NCI-H2227 treated with DMSO at 0.1 percent for 48 hours (cell line): ENCODE measurements around the gene OR2D2.
"Not testable (repeated sequence)": the region's sequence is repeated elsewhere in the genome, so short reads cannot be mapped to it uniquely, and the experiment has no call there.

ENCODE experiments used
- DNase-seq: peaks from one replicate; lab custom pipeline; 2025; lab: John Stamatoyannopoulos, UW

OR2D2 gene

GRCh38 chr11:6892400-6892799, at the start of gene OR2D2:
TSS of gene OR2D2 (minus strand) at chr11:6892500. CDS start at chr11:6892500, 0 bp downstream.
- DNase-seq, result no peak

- no peak for DNase-seq
Measured at GRCh38 chr11:6941970-6942369, 49.7 kb upstream of the OR2D2 start.

GRCh38 chr11:6932145-6932544, 39.8 kb upstream of the OR2D2 start:
- no peak for DNase-seq

GRCh38 chr11:6931146-6931713, 38.9 kb upstream of the OR2D2 start:
- DNase-seq, result no peak

- no peak for DNase-seq
Measured at GRCh38 chr11:6928916-6929315, 36.6 kb upstream of the OR2D2 start.

GRCh38 chr11:6927030-6927617, 34.8 kb upstream of the OR2D2 start:
- DNase-seq, result no peak

DNA sequence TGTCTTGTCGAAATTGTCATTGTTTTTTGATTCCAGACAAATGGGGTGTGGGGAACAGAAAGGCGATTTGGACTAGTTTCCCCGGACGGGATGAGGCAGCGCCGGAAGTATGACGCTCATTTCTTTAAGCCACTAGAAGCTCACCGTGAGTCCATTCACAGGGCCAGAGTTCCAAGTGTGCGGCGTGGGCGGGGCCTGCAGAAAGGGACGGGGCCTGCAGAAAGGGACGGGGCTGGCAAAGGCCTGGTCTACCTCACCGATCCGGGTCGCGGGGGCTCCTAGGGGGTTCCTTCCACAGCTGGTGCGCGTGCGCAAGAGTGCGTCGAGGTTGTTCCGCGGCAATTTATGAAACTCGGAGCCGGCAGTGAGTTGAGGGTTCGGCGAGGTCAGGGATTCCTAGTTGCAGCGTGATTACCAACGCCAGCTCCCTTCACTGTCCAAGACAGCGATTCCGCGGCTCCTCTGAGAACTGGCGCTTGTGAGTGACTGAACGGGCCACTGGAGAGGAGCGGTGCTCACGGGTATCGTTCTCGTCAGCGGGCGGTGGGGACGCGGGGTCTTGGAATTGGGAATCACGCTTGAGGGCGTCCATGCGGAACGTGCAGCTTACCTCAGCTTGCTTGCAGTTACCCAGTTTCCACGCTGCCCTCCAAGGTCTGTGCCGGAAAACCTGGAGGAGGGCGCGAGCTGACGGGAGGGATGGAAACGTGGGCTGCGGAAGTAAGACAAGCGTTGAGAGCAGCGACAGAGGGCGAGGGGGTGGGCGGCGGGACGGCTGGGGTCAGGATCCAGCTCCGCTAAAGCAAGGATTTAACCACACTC, 34.1 kb upstream of the OR2D2 start, which contains the start of gene ZNF215:
Gene ZNF215, plus strand, starts transcription at position 219 of the 822 bp plus-strand sequence. CDS start 5,847 bp downstream, outside the sequence.
- no peak for DNase-seq

GRCh38 chr11:6925636-6926207, 33.4 kb upstream of the OR2D2 start:
- no peak for DNase-seq

DNA sequence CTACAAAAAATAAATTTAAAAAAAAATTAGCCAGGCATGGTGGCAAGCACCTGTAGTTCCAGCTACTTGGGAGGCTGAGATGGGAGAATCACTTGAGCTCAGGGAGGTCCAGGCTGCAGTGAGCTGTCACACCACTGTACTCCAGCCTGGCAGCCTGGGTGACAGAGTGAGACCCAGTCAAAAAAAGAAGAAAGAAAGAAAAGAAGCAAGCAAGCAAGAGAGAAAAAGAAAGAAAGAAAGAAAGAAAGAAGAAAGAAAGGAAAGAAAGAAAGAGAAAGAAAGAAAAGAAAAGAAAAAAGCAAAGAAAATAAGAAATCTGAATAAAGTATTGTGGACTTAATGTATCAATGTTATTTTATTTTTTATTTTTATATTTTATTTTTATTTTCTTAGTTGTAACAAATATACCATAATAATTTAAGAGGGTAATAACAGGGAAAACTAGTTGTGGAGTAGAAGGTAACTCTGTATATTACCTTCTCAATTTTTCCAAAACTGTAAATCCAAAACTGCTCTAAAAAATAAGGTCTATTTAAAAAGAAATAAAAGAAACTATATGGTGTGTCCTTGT, 32.8 kb upstream of the OR2D2 start:
- DNase-seq, result no peak

DNA sequence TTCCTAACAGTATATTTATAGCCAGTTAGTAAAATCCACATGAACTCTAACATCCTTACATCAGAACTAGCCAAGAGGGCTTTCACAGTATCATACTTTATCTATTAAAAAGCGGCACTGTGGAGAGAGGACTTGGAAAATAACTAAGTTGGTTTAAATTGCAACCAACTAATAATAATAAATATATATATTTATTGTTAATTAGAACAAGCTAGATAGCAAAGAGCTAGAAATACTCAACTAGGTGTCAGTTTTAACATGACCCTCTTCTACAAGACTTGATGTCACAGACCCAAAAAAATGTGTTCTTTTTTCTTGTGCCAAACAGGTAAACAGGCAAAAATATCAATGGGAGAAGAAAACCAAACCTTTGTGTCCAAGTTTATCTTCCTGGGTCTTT, 28.4 kb upstream of the OR2D2 start, which contains the start of gene OR2D3:
Gene OR2D3, plus strand, starts transcription at position 301 of the 400 bp plus-strand sequence. Its CDS starts 0 bp downstream, at position 301.
- DNase-seq, result no peak

DNA sequence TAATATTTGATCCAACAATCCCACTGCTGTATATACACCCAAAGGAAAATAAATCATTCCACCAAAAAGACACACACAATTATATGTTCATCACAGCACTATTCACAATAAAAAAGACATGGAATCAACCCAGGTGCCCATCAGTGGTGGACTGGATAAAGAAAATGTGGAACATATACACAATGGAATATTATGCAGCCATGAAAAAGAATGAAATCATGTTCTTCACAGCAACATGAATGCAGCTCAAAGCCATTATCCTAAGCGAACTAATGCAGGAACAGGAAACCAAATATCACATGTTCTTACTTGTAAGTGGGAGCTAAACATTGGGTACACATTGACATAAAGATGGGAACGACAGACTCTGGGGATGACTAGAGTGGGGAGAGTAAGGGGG, 27.4 kb upstream of the OR2D2 start:
- no peak for DNase-seq

GRCh38 chr11:6911948-6912347, 19.6 kb upstream of the OR2D2 start:
- DNase-seq, result no peak

- DNase-seq, result no peak
Measured at GRCh38 chr11:6911378-6911777, 19.1 kb upstream of the OR2D2 start.

DNA sequence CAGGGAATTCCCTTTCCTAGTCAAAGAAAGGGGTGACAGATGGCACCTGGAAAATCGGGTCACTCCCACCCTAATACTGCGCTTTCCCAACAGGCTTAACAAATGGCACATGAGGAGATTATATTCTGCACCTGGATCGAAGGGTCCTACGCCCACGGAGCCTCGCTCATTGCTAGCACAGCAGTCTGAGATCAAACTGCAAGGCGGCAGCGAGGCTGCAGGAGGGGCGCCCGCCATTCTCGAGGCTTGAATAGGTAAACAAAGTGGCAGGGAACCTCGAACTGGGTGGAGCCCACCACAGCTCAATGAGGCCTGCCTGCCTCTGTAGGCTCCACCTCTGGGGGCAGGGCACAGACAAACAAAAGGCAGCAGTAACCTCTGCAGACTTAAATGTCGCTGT, 12.5 kb upstream of the OR2D2 start:
- DNase-seq, result not testable (repeated sequence)

DNA sequence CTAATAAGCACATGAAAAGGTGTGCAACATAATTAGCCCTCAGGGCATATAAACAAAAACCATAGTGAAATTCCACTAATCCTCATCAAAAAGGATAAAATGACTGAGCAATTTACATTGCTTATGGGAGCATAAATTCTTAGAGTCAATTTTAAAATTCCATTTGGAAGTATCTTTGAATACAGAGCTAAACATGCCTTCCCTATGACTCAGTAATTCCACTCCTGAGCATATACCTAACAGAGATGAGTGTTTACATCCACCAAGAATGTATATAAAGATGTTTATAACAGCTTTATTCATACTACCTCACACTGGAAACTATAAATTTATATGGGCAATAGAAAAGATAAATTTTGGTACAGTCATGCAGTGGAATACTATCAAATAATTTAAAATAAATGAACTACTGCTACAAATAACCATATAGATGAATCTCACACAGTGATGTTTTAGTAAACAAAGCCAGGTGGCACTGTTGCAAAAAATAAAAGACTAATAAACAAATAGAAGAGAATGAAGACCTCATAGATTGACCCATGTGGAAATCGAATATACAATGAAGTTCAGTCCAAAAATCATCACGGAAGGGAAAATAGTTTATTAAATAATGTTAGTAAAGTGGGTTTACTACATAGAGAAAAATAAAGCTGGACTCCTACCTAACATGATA, 8.2 kb upstream of the OR2D2 start:
- no peak for DNase-seq

GRCh38 chr11:6898911-6899310, 6.6 kb upstream of the OR2D2 start:
- no peak for DNase-seq

GRCh38 chr11:6895010-6895409, 2.7 kb upstream of the OR2D2 start:
- DNase-seq, result no peak

DNA sequence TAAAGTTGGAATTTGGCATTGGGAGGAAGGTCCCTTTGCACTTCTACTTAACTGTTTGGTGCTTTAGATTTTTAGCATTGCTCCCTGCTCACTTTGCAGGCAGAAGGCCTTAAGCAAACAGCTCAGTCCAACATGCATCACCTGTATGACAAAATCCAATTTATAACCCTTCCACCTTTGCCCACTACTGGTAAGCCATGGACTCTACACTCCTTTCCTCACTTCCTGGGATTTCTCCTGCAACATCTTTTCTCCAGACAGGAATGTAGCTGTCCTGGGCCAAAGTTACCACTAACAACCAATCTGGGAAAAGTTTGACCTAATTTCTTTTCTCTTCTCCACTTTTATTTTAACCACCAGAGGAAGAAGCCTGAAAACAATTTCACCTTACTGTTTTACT, 1.8 kb upstream of the OR2D2 start:
- no peak for DNase-seq

DNA sequence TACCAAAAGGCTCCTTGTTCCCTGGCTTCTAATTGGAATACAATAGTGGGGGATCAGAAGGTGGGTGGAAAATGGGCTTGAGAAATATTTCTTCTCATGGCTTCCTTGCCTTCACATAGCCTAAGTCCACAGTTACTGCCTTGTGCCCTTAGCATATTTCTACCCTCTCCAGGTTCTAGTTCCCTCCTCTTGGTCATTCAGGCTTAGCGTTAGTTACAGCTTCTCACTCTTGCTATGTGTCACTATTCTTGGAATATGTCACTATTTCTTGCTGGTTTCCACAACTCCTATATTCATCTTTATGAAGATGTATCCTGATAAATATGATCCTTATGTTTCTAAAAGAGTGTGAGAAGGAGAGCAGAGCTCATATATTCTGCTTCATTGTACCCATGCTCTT, 2.5 kb downstream of the OR2D2 start:
- DNase-seq, result no peak

GRCh38 chr11:6888830-6889229, 3.5 kb downstream of the OR2D2 start:
- no peak for DNase-seq

GRCh38 chr11:6887711-6888110, 4.6 kb downstream of the OR2D2 start:
- DNase-seq, result not testable (repeated sequence)

DNA sequence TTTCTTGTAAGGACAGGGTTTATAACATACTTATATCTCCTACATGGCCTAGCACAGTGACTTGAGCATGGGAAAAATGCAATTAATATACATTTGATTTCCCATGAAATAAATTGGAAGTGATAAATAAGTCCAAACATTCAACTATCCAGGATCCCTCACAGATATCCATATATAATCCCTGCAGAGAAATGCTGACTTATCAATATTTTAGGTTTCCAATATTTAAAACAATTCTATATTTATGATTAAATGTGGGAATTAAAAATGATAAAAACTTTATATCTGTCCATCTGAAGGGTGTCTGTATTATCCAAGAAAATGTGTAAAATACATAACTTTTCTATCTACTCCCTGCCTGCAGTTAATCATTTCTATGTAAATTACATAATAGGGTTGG, 9.5 kb downstream of the OR2D2 start:
- DNase-seq, result no peak
